Neutrophil (primary cell): Measurements from ENCODE around the gene PGC.

Experiments
- H3K27ac ChIP-seq: fragments of 200-600 bp; sonication (generic); 2 replicates; pipeline ENCODE4 v1.5.1; 2016; ENCODE audit warnings: mild to moderate bottlenecking, moderate library complexity
- H3K27me3 ChIP-seq: fragments of 200-600 bp; sonication (generic); 2 replicates; pipeline ENCODE4 v1.6.0; 2016; ENCODE audit warnings: mild to moderate bottlenecking
- H3K36me3 ChIP-seq: fragments of 200-600 bp; sonication (generic); 2 replicates; pipeline ENCODE4 v1.5.1; 2017
- H3K4me1 ChIP-seq, 2 experiments: fragments of 200-600 bp in 1 of 2; sonication (generic) in 1 of 2; 1 replicate in 1 of 2; 2 replicates in 1 of 2; pipeline versions ENCODE4 v1.5.1 to v1.6.1; 2013 to 2016; ENCODE audit warnings: low read depth in 1 of 2, low read length in 1 of 2, mild to moderate bottlenecking in 1 of 2, moderate library complexity in 1 of 2; ENCODE audit not compliant: control insufficient read depth in 1 of 2, insufficient read depth in 1 of 2
- H3K4me3 ChIP-seq, 2 experiments: fragments of 200-600 bp in 1 of 2; sonication (generic) in 1 of 2; 1 replicate in 1 of 2; 2 replicates in 1 of 2; pipeline ENCODE4 v1.5.1; 2013 to 2016; ENCODE audit warnings: low read depth in 1 of 2, low read length in 1 of 2, mild to moderate bottlenecking in 1 of 2, moderate library complexity in 1 of 2
- H3K9me3 ChIP-seq: fragments of 200-600 bp; sonication (generic); 2 replicates; pipeline ENCODE4 v1.5.1; 2016
- TF ChIP-seq, protein P1 (sequence below): fragments of 200-600 bp; sonication (generic); IDR thresholded peaks from 2 replicates; pipeline ENCODE4 v1.5.1; 2016; ENCODE audit warnings: antibody characterized with exemption

The PGC gene

DNA sequence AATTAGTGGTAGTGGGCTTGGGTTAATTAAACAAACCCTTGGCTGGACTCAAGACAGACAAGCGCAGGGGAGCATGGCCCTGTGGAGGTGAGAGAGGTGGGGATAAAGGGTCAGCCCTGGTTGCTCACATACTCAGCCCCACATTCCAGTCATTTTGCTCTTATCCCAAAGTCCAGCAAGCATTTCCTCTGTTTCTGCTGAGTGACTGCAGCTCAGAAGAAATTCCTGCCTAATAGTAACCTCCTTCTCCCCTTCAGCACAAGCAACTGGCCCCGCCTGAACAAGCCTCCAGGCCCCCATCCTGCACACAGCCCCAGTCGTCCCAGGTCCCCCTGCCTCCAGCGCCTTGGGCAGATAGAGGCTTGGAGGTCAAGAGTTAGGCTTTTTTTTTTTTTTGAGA lies 8.2 kb downstream of the PGC start:
- TF ChIP-seq, protein P1, sequence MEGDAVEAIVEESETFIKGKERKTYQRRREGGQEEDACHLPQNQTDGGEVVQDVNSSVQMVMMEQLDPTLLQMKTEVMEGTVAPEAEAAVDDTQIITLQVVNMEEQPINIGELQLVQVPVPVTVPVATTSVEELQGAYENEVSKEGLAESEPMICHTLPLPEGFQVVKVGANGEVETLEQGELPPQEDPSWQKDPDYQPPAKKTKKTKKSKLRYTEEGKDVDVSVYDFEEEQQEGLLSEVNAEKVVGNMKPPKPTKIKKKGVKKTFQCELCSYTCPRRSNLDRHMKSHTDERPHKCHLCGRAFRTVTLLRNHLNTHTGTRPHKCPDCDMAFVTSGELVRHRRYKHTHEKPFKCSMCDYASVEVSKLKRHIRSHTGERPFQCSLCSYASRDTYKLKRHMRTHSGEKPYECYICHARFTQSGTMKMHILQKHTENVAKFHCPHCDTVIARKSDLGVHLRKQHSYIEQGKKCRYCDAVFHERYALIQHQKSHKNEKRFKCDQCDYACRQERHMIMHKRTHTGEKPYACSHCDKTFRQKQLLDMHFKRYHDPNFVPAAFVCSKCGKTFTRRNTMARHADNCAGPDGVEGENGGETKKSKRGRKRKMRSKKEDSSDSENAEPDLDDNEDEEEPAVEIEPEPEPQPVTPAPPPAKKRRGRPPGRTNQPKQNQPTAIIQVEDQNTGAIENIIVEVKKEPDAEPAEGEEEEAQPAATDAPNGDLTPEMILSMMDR: no peak
- peaks cover 4 to 8% of the 10 kb centered on the region in 2 experiments for H3K4me1 ChIP-seq

DNA sequence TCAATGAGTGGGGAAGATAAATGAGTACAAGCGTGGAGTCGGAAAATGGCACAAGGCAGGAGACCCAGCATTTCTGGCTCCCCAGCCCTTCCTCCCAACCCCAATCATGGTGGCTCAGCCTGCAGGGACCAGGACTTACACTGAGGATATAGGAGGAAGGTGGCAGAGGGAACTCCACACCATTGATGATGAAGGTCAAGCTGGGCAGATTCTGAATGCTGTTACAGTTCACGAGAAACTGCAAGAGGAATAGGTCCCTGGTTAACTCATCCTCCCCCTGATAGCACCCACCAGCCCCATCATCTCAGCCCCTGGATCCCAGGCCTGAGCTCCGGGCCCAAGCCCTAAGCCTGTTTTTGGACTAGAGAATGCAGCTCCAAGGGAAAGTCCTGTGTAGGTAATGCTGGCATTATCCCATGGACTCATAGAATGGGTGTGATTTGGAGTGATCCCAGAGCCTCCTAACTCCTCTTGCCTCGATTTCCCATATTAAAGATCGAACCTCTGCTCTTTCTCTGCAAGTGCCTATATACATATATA lies 9.5 kb downstream of the PGC start:
- no peaks in the 10 kb centered on the region for H3K36me3 ChIP-seq
- no peaks in the 10 kb centered on the region for H3K9me3 ChIP-seq
- no peaks in the 10 kb centered on the region for H3K27me3 ChIP-seq
- H3K4me1 ChIP-seq: peaks cover 18 to 22% of the 10 kb centered on the region in 2 experiments
- no peak overlapping the region for H3K4me3 ChIP-seq
- H3K27ac ChIP-seq: no peak overlapping the region
- TF ChIP-seq, protein P1: no peak

More for the DNA sequence above, 8.2 kb downstream of the PGC start:
- no peak overlapping the region for H3K4me3 ChIP-seq
- H3K36me3 ChIP-seq: no peaks in the 10 kb centered on the region
- no peak overlapping the region for H3K27ac ChIP-seq
- H3K9me3 ChIP-seq: no peaks in the 10 kb centered on the region
- H3K27me3 ChIP-seq: no peaks in the 10 kb centered on the region

DNA sequence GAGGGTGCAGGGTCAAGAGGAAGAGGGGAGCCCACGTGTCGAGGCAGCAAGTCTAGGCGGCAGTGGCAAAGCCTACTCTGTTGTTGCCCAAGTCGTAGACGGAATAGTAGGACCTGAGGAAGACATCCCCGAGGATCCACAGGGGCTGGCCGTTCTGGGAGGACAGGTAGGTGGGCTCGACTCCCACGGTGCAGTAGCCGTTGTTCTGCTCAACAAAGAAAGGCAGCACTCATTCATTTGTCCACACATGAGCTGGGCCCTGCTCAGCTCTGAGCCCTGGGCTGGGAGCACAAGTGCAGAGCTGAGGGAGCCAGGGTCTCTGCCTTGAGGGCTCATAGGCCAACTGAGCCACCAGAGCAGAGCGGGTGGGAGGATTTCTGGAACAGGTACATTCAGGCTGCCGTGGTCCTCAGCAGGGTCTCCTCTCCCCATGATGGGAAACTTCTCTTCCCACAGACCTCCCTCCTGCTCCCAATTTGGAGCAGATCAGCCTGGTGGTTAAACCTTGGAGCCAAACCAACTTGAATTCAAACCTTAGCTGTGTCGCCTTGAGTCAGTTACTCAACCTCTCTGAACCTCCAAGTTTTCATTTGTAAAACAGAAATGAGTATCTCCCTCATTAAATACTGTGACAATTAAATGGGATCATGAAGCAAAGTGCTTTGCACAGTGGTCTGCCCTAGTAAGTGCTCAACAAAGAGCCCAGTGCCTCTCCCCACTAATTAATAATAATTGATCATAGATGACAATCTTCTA lies 10.2 kb downstream of the PGC start:
- no peaks in the 10 kb centered on the region for H3K27me3 ChIP-seq
- no peak overlapping the region for H3K4me3 ChIP-seq
- no peak overlapping the region for H3K27ac ChIP-seq
- no peaks in the 10 kb centered on the region for H3K9me3 ChIP-seq
- H3K36me3 ChIP-seq: peaks cover 6% of the 10 kb centered on the region
- TF ChIP-seq, protein P1: no peak
- peaks cover 25 to 28% of the 10 kb centered on the region in 2 experiments for H3K4me1 ChIP-seq

DNA sequence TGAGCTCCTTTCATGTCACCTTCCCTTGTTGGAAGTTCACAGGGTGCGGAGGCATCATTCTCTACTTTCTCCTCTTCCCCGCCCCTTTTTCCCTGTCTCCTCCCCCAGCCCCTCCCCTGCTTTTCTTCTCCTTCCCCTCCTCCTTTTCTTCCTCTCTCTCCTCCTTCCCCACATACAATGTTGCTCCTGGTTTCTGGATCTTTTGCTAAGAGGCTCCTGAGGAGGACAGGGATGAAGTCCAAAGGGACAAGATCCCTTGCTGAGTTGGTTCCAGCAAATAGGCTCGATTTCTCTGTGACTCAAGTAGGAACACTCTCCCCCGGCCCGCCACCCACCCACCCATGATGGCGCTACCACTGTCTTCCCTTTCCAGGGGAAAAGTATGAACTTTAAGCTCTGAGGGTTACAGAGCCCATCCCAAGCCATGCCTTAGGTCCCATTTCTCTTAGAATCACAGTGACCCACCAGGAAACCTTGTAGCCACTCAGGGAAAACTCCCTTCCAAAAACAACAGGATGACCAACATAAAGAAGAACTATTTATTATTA lies 10.9 kb downstream of the PGC start:
- Histone ChIP-seq H3K4me3 (no peak overlapping the region), H3K36me3 (peaks cover 11% of the 10 kb centered on the region), H3K4me1 (peaks cover 26 to 33% of the 10 kb centered on the region in 2 experiments), H3K27me3 (no peaks in the 10 kb centered on the region), H3K9me3 (no peaks in the 10 kb centered on the region), H3K27ac (peak overlapping the region; percentile 97)
- TF ChIP-seq, protein P1: no peak

DNA sequence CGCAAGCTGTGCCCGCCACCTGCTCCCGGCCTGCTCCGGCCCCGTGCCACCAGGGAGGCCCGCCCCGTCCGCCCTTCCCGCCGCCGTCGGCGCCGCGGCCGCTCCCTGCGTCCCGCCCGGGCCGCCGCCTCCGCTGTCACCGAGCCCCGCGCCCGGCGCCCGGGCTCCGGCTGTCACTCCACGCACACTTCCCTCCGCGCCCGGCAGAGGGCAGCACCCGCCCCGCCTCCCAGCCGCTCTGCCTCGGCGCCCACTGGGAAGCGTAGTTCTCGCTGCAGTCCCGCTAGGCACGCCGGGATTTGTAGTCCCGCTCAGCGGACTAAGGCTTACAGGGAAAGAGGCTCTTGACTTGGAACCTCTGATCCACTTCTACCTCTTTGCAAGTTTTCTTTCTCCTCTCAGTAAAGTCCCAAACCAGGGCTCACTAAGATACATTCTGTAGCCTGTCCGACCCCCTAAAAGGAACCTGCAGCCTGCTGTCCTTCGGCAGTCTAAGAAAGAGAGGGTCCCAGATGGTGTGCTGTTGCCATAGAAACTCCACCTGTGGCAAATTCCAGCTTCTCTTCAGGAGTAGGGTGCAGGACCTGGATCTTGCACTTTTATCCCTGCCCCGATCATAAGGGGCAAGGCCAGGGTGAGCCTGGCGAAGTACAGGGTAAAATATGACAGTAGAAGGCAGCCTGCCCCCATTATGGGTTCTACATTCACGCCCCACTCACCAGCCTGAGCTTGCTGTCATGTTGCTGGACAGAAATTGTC lies 11.6 kb downstream of the PGC start, which contains the start of gene TFEB:
TSS of gene TFEB (minus strand) at position 182 of the 759 bp plus-strand sequence. CDS start 44,395 bp downstream, outside the sequence.
- Histone ChIP-seq H3K36me3 (peaks cover 13% of the 10 kb centered on the region), H3K27ac (peak within 1 kb of the TSS; percentile 97), H3K9me3 (no peaks in the 10 kb centered on the region), H3K4me1 (peaks cover 30 to 37% of the 10 kb centered on the region in 2 experiments), H3K27me3 (no peaks in the 10 kb centered on the region), H3K4me3 (peak within 1 kb of the TSS; percentile 82 to 89)
- TF ChIP-seq, protein P1: peak; percentile 96
